HL-60 (cell line): ENCODE measurements around the gene ZNF622.

Experiments used
- CTCF ChIP-seq: IDR thresholded peaks from one replicate; pipeline ENCODE4 v1.5.1; 2011; ENCODE audit warnings: low read length, control low read depth, inconsistent platforms; ENCODE audit not compliant: insufficient read depth
- GABPA ChIP-seq: IDR thresholded peaks from 2 replicates; pipeline ENCODE4 v1.6.1; 2012; ENCODE audit warnings: low read depth

GRCh38 chr5:16456103-16456832 lies 9.3 kb downstream of the ZNF622 start:
- no peak for TF ChIP-seq GABPA
- peak; percentile 36 for TF ChIP-seq CTCF
